Bronchial epithelial cell (primary cell): ENCODE data around the gene IFI27L2. TPM values are rescaled to one million over a fixed set of nuclear protein-coding genes. Genes with fewer than 3 reads are reported as not detected.

ENCODE experiments used
- DNase-seq: peaks from one replicate; pipeline ENCODE4 v3.0.0-alpha.2; 2010; ENCODE audit warnings: low read depth
- FAIRE-seq: peaks from 2 replicates; lab custom pipeline; 2011; peaks lifted over from hg19 to GRCh38; lab: Jason Lieb, UNC
- H3K27me3 ChIP-seq: 2 replicates; pipeline ENCODE4 v1.5.1; 2011; ENCODE audit warnings: low read length; ENCODE audit not compliant: control insufficient read depth, insufficient read depth
- H3K36me3 ChIP-seq: 2 replicates; pipeline ENCODE4 v1.5.1; 2011; ENCODE audit warnings: low read length; ENCODE audit not compliant: control insufficient read depth, insufficient read depth
- H3K4me3 ChIP-seq: 2 replicates; pipeline ENCODE4 v1.5.1; 2011; ENCODE audit warnings: mild to moderate bottlenecking, low read depth, low read length, control low read depth
- total RNA-seq: library from RNA; depleted of rRNA; stranded (reverse); fragments of >200 nt; gene quantifications from 2 replicates; pipeline ENCODE4 v1.2.1, GENCODE V29; 2014
- TF ChIP-seq, protein P1 (sequence below): IDR thresholded peaks from 2 replicates; pipeline ENCODE4 v1.5.1; 2011; ENCODE audit warnings: mild to moderate bottlenecking, moderate library complexity, low read length, control low read depth, inconsistent platforms; ENCODE audit not compliant: insufficient read depth, severe bottlenecking

The IFI27L2 gene
- total RNA-seq, 1 donor from 2014 or later, result 44.5 TPM

DNA sequence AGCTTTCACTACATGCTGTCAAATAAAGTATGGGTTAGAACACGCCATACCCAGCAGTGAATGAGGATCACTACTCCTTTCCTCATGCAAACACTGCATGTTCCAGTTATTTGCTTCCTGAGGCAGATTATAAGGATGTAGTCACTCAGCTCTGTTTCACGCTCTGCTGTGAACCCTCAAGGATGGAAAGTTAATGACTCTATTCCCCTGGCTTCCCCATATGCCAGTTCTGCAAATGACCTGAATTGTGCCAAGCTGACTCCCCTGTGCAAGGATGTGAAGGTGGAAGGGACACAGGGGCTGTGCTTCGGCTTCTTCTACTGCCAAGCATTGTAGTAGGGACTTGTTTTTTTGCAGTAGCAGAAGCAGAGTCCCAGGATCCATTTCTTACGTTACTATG, 41.5 kb downstream of the IFI27L2 start:
- no peak for FAIRE-seq
- no peaks in the 10 kb centered on the region for H3K27me3 ChIP-seq

DNA sequence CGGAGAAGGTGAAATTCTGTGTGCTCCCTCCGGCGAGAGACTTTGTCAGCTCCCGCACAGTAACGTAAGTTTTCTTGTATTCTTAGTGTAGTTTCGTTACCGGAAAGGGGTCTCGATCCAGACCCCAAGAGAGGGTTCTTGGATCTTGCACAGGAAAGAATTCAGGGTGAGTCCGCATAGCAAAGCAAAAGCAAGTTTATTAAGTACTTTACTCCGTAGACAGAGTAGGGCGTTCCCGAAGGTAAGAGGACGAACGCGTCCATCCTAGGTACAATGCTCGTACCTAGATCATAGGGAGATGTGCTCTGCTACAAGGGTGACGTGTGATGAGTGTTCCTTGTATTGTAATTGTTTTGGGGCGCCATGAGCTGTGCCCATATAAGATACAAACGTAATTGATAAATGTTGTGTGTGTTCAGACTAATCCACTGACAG, 48.0 kb downstream of the IFI27L2 start:
- TF ChIP-seq, protein P1, sequence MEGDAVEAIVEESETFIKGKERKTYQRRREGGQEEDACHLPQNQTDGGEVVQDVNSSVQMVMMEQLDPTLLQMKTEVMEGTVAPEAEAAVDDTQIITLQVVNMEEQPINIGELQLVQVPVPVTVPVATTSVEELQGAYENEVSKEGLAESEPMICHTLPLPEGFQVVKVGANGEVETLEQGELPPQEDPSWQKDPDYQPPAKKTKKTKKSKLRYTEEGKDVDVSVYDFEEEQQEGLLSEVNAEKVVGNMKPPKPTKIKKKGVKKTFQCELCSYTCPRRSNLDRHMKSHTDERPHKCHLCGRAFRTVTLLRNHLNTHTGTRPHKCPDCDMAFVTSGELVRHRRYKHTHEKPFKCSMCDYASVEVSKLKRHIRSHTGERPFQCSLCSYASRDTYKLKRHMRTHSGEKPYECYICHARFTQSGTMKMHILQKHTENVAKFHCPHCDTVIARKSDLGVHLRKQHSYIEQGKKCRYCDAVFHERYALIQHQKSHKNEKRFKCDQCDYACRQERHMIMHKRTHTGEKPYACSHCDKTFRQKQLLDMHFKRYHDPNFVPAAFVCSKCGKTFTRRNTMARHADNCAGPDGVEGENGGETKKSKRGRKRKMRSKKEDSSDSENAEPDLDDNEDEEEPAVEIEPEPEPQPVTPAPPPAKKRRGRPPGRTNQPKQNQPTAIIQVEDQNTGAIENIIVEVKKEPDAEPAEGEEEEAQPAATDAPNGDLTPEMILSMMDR, result no peak
- Histone ChIP-seq H3K4me3 (peak overlapping the region; percentile 99), H3K36me3 (peaks cover 12% of the 10 kb centered on the region), H3K27me3 (no peaks in the 10 kb centered on the region)
- FAIRE-seq (no peak), DNase-seq (no peak)

More for the DNA sequence above, 41.5 kb downstream of the IFI27L2 start:
- TF ChIP-seq, protein P1, result no peak
- no peak for DNase-seq
- Histone ChIP-seq H3K36me3 (no peaks in the 10 kb centered on the region), H3K4me3 (no peak overlapping the region)

DNA sequence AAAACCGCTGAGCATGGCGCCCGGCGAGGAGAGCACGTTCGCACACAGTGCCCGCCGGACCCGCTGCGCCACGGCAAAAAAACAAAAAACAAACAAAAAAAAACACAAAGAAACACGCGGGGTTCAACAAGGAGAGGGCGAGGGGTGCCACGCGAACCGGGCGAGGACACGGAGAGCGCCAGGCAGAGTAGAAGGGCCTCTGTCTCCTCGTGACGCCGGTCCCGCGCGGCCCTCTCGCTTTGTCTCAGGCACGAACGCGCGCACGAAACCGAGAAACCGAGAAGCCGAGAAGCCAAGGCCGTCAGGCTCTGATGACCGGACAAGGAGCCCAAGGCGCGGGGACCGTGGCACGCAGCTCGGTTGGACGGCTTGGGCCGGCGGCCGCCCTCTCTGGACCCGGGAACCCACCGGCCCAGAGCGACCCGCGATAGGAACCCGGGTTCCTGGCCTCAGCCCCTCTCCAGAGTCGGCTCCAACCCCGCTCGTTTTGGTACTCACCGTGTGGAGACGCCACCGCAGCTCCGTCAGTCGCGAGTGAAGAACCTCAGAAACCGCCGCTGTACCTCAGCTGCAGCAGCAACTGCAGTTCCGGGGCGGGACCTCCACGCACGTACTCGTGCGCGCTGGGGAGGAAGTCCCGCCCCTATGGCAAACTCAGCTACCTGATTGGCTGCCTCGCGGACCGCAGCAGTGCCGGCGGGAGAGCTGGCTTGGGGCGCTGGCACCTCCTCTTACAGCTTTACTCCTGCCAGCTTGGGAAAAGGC, 48.6 kb downstream of the IFI27L2 start, which contains the start of the genes DDX24 and IFI27L1:
TSS of gene DDX24 (minus strand) at position 582 of the 765 bp plus-strand sequence. CDS start 1,460 bp downstream, outside the sequence.
TSS of gene IFI27L1 (plus strand) at position 690 of the 765 bp plus-strand sequence. CDS start 15,628 bp downstream, outside the sequence.
- TF ChIP-seq, protein P1, result no peak
- H3K27me3 ChIP-seq, result no peaks in the 10 kb centered on the region
- no peak for FAIRE-seq
- peaks cover 12% of the 10 kb centered on the region for H3K36me3 ChIP-seq
- peak within 1 kb of the TSS; percentile 99 for H3K4me3 ChIP-seq
- DNase-seq, result peak; percentile 90

DNA sequence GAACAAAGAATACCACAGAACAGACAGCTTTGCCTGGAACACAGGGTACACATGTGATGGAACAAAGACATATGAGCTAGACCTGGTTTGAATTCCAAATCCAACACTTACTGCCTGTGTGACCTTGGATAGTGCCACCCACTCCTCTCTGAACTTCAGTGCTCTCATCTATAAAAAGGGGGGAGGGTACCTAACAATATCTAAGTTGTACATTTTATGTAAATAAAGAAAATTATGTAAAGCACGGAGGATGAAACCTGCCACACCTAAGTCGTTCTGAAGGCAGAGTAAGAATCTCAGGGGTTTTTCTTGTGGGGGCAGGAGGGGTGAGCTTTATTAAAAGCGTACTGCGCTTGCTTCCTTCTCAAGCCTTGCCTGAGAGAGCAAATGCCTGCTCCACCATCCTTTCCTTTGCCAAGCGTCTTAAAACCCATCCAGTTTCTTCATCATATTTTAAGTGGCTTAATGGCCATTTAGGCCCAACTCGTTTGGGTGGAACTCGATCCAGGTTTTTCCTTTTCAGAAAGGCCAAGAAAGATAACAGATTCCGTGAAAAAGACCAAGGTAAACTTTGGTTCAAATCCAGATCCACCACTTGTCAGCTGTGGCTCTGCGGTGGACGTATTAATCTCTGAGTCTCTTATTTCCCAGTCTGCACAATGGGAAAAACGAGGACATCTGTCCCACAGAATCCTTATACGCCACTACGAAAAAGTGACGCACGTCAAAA, 49.3 kb downstream of the IFI27L2 start:
- DNase-seq (peak; percentile 33), FAIRE-seq (no peak)
- no peaks in the 10 kb centered on the region for H3K27me3 ChIP-seq
- H3K36me3 ChIP-seq, result peaks cover 12% of the 10 kb centered on the region
- TF ChIP-seq, protein P1, result no peak
- peak overlapping the region; percentile 99 for H3K4me3 ChIP-seq

DNA sequence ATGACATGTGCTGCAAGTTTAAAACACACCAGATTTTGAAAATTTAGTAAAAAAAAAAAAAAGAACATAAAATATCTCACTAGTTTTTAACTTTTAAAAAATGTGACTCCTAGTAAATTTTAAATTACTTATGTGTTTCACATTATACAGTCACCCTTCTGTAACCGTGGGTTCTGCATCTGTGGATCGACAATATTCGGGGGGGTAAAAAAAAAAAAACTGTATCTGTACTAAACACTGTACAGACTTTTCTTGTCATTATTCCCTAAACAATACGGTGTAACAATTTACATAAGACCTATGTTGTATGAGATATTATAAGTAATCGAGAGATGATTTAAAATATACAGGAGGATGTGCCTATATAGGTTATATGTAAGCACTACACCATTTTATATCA, 51.6 kb downstream of the IFI27L2 start:
- no peak for FAIRE-seq
- Histone ChIP-seq H3K27me3 (no peaks in the 10 kb centered on the region), H3K4me3 (no peak overlapping the region), H3K36me3 (peaks cover 12% of the 10 kb centered on the region)
- TF ChIP-seq, protein P1, result no peak
- no peak for DNase-seq

Other genes starting within 250 kb of the IFI27L2 start
- gene FAM181A, start 202.3 kb downstream of the IFI27L2 start, total RNA-seq, result not detected in 2 replicates
- 0.13 and 0.26 TPM in 2 replicates for gene ASB2, start 153.0 kb downstream of the IFI27L2 start, total RNA-seq
- gene CCDC197, start 132.3 kb downstream of the IFI27L2 start, total RNA-seq, result not detected in 2 replicates
- gene OTUB2, start 103.3 kb downstream of the IFI27L2 start, total RNA-seq, result 1.3 and 2.6 TPM in 2 replicates
- gene DDX24, start 48.4 kb downstream of the IFI27L2 start, total RNA-seq, result 62.2 and 65.8 TPM in 2 replicates
- 8.7 and 13.1 TPM in 2 replicates for gene IFI27L1, start 48.3 kb downstream of the IFI27L2 start, total RNA-seq
- gene IFI27, start 18.9 kb downstream of the IFI27L2 start, total RNA-seq, result 15.2 and 20.5 TPM in 2 replicates
- gene PPP4R4, start 44.7 kb upstream of the IFI27L2 start, total RNA-seq, result 14.0 and 23.8 TPM in 2 replicates
- not detected in 2 replicates for gene SERPINA10, start 163.7 kb upstream of the IFI27L2 start, total RNA-seq
- gene SERPINA6, start 193.7 kb upstream of the IFI27L2 start, total RNA-seq, result not detected in 2 replicates
- gene SERPINA2, start 237.1 kb upstream of the IFI27L2 start, total RNA-seq, result not detected in 2 replicates